Natural killer cell (primary cell): Measurements from ENCODE around the gene OR8H2. TPM values are rescaled to one million over a fixed set of nuclear protein-coding genes. Genes with fewer than 3 reads are reported as not detected.
"Not testable (repeated sequence)": the region's sequence is repeated elsewhere in the genome, so short reads cannot be mapped to it uniquely, and the experiment has no call there.

Experiments used
- ATAC-seq, 3 donors: fragments of 150-1000 bp in 2 of 3; fragments of 200-7000 bp in 1 of 3; cut with Tn5 transposase; 1 replicate in 1 of 3; 2 replicates in 2 of 3; pipeline ENCODE4 v1.10.0; 2021; ENCODE audit warnings: mild to moderate bottlenecking in 2 of 3, moderate library complexity in 2 of 3
- DNase-seq, 2 donors: peaks; one replicate each; pipeline versions ENCODE4 v3.0.0 to v3.0.0-alpha.2; 2013 to 2021; ENCODE audit warnings: mixed read lengths in 1 of 2
- H3K27ac ChIP-seq: one replicate; pipeline ENCODE4 v1.5.1; 2013; ENCODE audit warnings: mild to moderate bottlenecking, low read length
- H3K27me3 ChIP-seq: one replicate; pipeline ENCODE4 v1.6.1; 2013; ENCODE audit warnings: low read length; ENCODE audit not compliant: control insufficient read depth, insufficient read depth
- H3K36me3 ChIP-seq: one replicate; pipeline ENCODE4 v1.6.1; 2013; ENCODE audit warnings: low read length; ENCODE audit not compliant: control insufficient read depth, insufficient read depth
- H3K4me1 ChIP-seq: one replicate; pipeline ENCODE4 v1.6.1; 2013; ENCODE audit warnings: low read length; ENCODE audit not compliant: control insufficient read depth, insufficient read depth
- H3K4me3 ChIP-seq: one replicate; pipeline ENCODE4 v1.5.1; 2013; ENCODE audit warnings: low read length
- H3K9me3 ChIP-seq: one replicate; pipeline ENCODE4 v1.6.1; 2013; ENCODE audit warnings: low read length; ENCODE audit not compliant: control insufficient read depth, insufficient read depth
- H3K27ac Mint-ChIP-seq, 2 donors: one replicate each; pipeline ENCODE4 v1.8.0; 2022; ENCODE audit warnings: mild to moderate bottlenecking in 2 of 2, mixed read lengths in 2 of 2, moderate library complexity in 1 of 2
- H3K27me3 Mint-ChIP-seq, 2 donors: one replicate each; pipeline ENCODE4 v1.8.0; 2022; ENCODE audit warnings: low read depth in 2 of 2, mixed read lengths in 2 of 2
- H3K36me3 Mint-ChIP-seq: one replicate; pipeline ENCODE4 v1.8.0; 2022; ENCODE audit warnings: mixed read lengths
- H3K4me1 Mint-ChIP-seq, 2 donors: one replicate each; pipeline ENCODE4 v1.8.0; 2022; ENCODE audit warnings: mixed read lengths in 2 of 2
- H3K4me3 Mint-ChIP-seq: one replicate; pipeline ENCODE4 v1.8.0; 2022; ENCODE audit warnings: mild to moderate bottlenecking, moderate library complexity, mixed read lengths
- H3K9me3 Mint-ChIP-seq, 2 donors: one replicate each; pipeline ENCODE4 v1.8.0; 2022; ENCODE audit warnings: mixed read lengths in 2 of 2
- WGBS: methylation state at CpG from one replicate; pipeline ENCODE4 v1.1.7; 2013; ENCODE audit warnings: missing lambda C conversion rate; ENCODE audit not compliant: insufficient coverage; 5-methylcytosine and 5-hydroxymethylcytosine counted together
- intact Hi-C: fragments of 100-400 bp; cut with micrococcal nuclease; formaldehyde crosslinking; loops from one replicate; pipeline ENCODE4 v1.14.2; 2022
- total RNA-seq, 4 donors: library from RNA; stranded (reverse); fragments of 120-200 nt in 1 of 4; gene quantifications; one replicate each; pipeline versions ENCODE4 v1.2.3 to v1.2.4, GENCODE V29; 2013 to 2022
- TF ChIP-seq, protein P1 (sequence below): fragments of 200-600 bp; IDR thresholded peaks from one replicate; pipeline ENCODE4 v1.8.0; 2022; ENCODE audit warnings: antibody characterized with exemption

Gene OR8H2, protein sequence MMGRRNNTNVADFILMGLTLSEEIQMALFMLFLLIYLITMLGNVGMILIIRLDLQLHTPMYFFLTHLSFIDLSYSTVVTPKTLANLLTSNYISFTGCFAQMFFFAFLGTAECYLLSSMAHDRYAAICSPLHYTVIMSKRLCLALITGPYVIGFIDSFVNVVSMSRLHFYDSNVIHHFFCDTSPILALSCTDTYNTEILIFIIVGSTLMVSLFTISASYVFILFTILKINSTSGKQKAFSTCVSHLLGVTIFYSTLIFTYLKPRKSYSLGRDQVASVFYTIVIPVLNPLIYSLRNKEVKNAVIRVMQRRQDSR
- not detected for total RNA-seq
- not detected for total RNA-seq (2013)

DNA sequence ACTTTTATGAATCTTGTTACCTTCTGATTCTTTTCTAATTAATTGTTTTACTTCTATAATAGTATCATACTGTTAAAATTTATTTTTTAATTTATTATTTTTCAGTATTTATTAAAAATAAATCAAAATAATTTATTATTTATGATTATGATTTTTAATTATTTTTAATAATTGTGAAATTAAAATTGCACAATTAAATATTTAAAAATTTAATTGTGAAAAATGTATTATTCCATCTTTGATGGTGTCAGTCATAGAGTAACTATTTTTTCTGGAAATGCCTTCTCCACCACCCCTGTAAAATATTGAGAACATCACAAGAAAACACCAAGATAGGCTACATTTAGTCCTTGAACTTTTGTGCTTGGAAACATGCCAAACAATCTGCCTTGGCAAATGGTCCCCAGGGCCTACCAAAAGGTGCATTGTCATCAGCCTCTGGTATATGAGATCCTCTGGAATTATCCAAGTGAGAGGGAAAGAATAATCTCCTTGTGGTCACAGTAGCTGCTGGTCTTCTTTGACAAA lies at the start of gene OR8H2:
Gene OR8H2 (plus strand): TSS at position 478 of the 528 bp plus-strand sequence. CDS start 1,356 bp downstream, outside the sequence.
- intact Hi-C loops, result no loop called here
- peaks cover 11 to 19% of the 10 kb centered on the region in 2 donors for H3K9me3 Mint-ChIP-seq
- Histone ChIP-seq H3K9me3 (peaks cover 7% of the 10 kb centered on the region), H3K4me1 (no peaks in the 10 kb centered on the region), H3K27ac (no peak within 1 kb of the TSS), H3K27me3 (no peaks in the 10 kb centered on the region), H3K4me3 (no peak within 1 kb of the TSS), H3K36me3 (no peaks in the 10 kb centered on the region)
- H3K27me3 Mint-ChIP-seq, result no peaks in the 10 kb centered on the region
- H3K36me3 Mint-ChIP-seq, result peaks cover 14% of the 10 kb centered on the region
- DNase-seq, result no peak
- H3K27ac Mint-ChIP-seq, result no peak within 1 kb of the TSS
- H3K4me1 Mint-ChIP-seq, result no peaks in the 10 kb centered on the region
- TF ChIP-seq, protein P1, sequence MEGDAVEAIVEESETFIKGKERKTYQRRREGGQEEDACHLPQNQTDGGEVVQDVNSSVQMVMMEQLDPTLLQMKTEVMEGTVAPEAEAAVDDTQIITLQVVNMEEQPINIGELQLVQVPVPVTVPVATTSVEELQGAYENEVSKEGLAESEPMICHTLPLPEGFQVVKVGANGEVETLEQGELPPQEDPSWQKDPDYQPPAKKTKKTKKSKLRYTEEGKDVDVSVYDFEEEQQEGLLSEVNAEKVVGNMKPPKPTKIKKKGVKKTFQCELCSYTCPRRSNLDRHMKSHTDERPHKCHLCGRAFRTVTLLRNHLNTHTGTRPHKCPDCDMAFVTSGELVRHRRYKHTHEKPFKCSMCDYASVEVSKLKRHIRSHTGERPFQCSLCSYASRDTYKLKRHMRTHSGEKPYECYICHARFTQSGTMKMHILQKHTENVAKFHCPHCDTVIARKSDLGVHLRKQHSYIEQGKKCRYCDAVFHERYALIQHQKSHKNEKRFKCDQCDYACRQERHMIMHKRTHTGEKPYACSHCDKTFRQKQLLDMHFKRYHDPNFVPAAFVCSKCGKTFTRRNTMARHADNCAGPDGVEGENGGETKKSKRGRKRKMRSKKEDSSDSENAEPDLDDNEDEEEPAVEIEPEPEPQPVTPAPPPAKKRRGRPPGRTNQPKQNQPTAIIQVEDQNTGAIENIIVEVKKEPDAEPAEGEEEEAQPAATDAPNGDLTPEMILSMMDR, result no peak
- ATAC-seq, result no peak
- H3K4me3 Mint-ChIP-seq, result no peak within 1 kb of the TSS

DNA sequence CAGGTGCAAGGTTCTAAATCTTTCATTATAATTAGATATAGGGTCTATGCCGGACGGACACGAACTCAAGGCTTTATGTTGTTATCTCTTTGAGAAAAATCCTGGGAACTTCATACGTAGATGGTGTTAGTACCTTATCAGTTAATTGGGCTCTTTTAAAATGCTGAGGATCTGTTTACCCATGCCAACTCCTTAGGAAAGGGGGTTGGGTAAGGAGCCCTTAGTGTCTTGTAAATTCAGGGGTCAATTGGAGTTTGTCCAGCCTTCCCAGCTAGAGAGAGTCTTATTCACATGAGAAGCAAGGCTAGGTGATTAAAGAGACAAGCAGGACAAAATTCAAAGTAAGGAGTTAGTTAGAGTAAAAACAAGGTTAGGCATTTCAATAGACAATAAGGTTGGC lies 47.1 kb upstream of the OR8H2 start:
- H3K27ac ChIP-seq, ATAC-seq, H3K4me1 ChIP-seq, H3K36me3 ChIP-seq, H3K9me3 ChIP-seq, H3K4me3 Mint-ChIP-seq, H3K27ac Mint-ChIP-seq, H3K27me3 Mint-ChIP-seq, H3K27me3 ChIP-seq, H3K4me3 ChIP-seq, H3K4me1 Mint-ChIP-seq, intact Hi-C loops, DNase-seq: not testable (repeated sequence)
- 46% methylated on average over 4 of the region's 4 CpGs for whole genome bisulfite sequencing
- H3K36me3 Mint-ChIP-seq, result peaks cover 20% of the 10 kb centered on the region
- peaks cover 22 to 39% of the 10 kb centered on the region in 2 donors for H3K9me3 Mint-ChIP-seq

DNA sequence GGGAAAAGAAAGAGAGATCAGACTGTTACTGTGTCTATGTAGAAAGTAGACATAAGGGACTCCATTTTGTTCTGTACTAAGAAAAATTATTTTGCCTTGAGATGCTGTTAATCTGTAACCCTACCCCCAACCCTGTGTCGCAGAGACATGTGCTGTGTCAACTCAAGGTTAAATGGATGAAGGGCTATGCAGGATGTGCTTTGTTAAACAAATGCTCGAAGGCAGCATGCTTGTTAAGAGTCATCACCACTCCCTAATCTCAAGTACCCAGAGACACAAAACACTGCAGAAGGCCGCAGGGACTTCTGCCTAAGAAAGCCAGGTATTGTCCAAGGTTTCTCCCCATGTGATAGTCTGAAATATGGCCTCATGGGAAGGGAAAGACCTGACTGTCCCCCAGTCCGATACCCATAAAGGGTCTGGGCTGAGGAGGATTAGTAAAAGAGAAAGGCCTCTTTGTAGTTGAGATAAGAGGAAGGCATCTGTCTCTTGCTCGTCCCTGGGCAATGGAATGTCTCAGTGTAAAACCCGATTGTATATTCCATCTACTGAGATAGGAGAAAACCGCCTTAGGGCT lies 45.7 kb upstream of the OR8H2 start:
- Mint-ChIP-seq H3K36me3 (peaks cover 20% of the 10 kb centered on the region), H3K9me3 (peaks cover 19 to 29% of the 10 kb centered on the region in 2 donors)
- H3K4me1 ChIP-seq, H3K4me3 ChIP-seq, ATAC-seq, DNase-seq, H3K27ac ChIP-seq, H3K27ac Mint-ChIP-seq, H3K27me3 ChIP-seq, H3K4me3 Mint-ChIP-seq, intact Hi-C loops, H3K27me3 Mint-ChIP-seq, H3K9me3 ChIP-seq, H3K36me3 ChIP-seq, H3K4me1 Mint-ChIP-seq: not testable (repeated sequence)
- 54% methylated on average over 2 of the region's 7 CpGs for WGBS

DNA sequence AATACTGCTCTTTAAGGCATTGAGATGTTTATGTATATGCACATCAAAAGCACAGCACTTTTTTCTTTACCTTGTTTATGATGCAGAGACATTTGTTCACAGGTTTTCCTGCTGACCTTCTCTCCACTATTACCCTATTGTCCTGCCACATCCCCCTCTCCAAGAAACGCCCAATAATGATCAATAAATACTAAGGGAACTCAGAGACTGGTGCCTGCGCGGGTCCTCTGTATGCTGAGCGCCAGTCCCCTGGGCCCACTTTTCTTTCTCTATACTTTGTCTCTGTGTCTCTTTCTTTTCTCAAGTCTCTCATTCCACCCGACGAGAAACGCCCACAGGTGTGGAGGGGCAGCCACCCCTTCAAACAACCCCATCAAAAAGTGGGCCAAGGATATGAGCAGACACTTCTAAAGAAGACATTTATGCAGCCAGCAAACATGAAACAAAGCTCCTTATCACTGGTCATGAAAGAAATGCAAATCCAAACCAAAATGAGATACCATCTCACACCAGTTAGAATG lies 45.2 kb upstream of the OR8H2 start:
- Mint-ChIP-seq H3K36me3 (peaks cover 20% of the 10 kb centered on the region), H3K9me3 (peaks cover 19 to 31% of the 10 kb centered on the region in 2 donors)
- H3K4me1 Mint-ChIP-seq, H3K27ac ChIP-seq, ATAC-seq, H3K4me3 Mint-ChIP-seq, H3K4me3 ChIP-seq, intact Hi-C loops, H3K9me3 ChIP-seq, H3K27me3 Mint-ChIP-seq, H3K36me3 ChIP-seq, DNase-seq, H3K4me1 ChIP-seq, H3K27me3 ChIP-seq, H3K27ac Mint-ChIP-seq: not testable (repeated sequence)
- WGBS, result 78% methylated on average over 7 of the region's 7 CpGs

DNA sequence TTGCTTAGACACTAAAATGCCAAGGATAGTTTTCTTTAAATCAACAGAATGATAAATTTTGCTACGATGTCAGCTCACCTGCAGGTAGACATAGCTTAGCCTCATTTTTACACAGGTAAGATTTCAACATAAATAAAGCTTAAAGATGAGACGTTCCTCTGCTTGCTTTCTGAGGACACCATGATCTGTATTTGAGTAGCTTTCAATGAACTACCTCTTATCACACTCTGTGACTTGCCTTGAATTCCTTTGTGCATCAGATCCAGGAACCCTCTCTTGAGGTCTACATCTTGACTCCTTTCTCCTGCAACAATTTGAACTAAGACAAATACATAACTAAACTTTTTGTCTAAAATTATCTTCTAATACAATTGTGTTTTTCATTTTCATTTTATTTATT lies 36.5 kb upstream of the OR8H2 start:
- H3K36me3 Mint-ChIP-seq, result no peaks in the 10 kb centered on the region
- WGBS, result 70% methylated on average over 2 of the region's 2 CpGs
- DNase-seq, result no peak
- Histone ChIP-seq H3K9me3 (peaks cover 3% of the 10 kb centered on the region), H3K4me1 (no peaks in the 10 kb centered on the region), H3K27me3 (no peaks in the 10 kb centered on the region), H3K4me3 (no peak overlapping the region), H3K27ac (no peak overlapping the region), H3K36me3 (no peaks in the 10 kb centered on the region)
- H3K4me1 Mint-ChIP-seq, result no peaks in the 10 kb centered on the region
- TF ChIP-seq, protein P1, result no peak
- no peak overlapping the region for H3K4me3 Mint-ChIP-seq
- no peak for ATAC-seq
- no peak overlapping the region for H3K27ac Mint-ChIP-seq
- H3K9me3 Mint-ChIP-seq, result peaks cover 10 to 13% of the 10 kb centered on the region in 2 donors
- intact Hi-C loops, result loop anchor here (10.0 kb wide), 1 partner anchor 82 kb away; no protein-coding TSS in a partner anchor
- no peaks in the 10 kb centered on the region for H3K27me3 Mint-ChIP-seq
